NCI-H146 treated with DMSO at 0.1 percent for 48 hours (cell line): Measurements from ENCODE around the gene TNFRSF12A.
A peak's percentile ranks its signal among the peaks of the same experiment; 100 is the strongest.

Experiments
- DNase-seq: peaks from one replicate; lab custom pipeline; 2025; ENCODE audit not compliant: unreplicated experiment; lab: John Stamatoyannopoulos, UW

Gene TNFRSF12A

DNA sequence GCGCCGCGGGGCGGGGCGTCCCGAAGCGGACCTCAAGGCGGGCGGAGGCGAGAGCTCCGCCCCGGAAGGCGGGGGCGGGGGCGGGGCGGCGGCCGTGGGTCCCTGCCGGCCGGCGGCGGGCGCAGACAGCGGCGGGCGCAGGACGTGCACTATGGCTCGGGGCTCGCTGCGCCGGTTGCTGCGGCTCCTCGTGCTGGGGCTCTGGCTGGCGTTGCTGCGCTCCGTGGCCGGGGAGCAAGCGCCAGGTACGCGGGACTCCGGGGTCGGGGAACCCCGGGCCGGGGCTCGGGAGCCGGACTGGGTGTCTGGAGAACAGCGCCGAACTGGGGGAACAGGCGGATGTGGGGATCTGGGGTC is at the start of gene TNFRSF12A:
Gene TNFRSF12A, plus strand, starts transcription at position 122 of the 357 bp plus-strand sequence. Its CDS starts 30 bp downstream, at position 152.
- peak; percentile 29 for DNase-seq

GRCh38 chr16:2970563-2970962 is 49.6 kb upstream of the TNFRSF12A start:
- DNase-seq = no peak

- no peak for DNase-seq
Observed at GRCh38 chr16:2971134-2971984, 48.8 kb upstream of the TNFRSF12A start.

DNA sequence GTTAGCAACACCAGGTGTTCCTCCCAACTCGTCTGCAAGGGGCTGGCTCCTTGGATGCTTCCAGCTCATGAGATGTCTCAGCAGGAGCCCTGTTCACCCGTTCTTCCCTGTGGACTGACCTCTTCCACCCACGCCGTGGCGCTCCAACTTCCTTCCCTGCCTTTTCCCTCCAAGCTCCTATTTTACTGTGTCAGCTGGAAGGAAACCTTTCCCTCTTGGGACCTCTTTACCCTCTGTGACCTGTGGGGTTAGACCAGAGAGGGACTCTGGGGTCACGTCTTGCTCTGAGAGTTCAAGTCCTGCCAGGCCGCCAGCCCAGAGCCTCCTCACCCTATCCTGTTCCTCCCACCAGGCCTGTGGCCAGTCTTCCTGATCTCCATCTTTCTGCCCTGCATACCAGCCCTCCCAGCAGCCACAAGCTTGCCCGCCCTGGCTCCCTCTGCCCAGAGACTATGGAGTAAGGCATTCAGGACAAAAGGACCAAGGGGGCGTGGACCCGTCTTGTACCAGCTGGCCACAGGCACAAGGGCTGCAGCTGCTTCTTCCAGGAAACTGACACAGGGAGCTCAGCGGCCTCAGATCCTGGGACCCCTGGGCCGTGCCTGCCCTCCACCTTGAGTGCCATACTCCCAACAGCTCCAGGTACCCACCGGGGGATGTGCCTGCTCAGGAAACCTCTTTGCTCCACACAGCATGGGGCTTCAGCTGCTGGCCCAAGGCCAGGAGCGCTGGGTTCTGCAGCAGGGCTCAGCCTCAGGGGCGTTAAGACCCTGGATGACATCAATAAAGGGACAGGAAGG is 48.0 kb upstream of the TNFRSF12A start:
- no peak for DNase-seq

DNA sequence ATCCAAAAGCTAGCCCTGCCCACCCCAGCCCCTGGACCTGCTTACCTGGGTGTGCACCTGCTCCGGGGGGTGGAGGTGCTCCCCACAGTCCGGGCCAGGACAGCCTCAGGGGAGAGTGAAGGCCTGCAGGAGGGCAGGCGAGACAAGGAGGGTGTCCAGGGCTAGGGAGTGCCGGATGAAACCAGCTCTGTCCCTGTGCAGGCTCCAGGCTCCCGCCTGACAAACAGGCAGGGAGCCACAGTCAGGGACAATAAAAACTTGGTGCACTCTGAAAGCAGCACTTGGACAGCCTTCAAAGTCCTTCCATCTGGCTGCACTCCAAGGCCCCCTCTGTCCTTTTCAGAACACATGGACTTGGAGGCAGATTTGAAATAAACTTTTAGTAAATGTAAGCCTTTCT is 47.1 kb upstream of the TNFRSF12A start:
- no peak for DNase-seq

DNA sequence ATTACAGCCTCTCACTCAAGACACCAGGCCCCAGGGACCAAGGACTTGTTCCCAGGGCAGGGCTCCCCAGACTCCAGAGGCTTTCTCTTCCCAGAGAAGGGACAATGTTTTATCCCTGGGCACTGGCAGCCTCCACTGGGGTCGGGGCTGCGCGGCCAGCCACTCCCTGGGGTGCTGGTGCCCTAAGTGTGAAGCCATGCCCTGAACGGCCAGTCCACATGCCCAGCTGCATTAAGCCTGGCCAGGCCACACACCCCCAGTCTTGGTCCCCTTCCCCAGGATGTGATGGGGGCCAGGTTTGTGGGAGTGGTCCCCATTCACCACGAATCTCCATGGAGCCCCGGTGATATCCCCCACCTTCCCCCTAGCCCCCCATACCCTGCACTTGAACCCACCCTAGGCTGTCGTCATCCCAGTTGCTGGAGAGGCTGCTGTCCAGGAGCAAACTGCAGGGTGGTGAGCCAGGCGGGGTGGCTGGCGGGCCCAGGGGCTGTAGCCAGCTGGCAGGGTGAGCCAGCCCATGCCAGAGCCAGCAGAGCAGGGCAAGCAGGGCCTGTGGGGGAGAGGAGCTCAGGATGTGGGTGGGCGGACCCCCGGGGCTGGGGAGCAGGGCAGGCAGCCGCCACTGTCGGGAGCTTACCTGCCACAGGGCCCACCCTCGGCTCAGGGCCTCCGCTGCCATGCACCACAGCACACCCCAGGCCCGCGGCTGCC is 46.4 kb upstream of the TNFRSF12A start:
- DNase-seq = no peak

DNA sequence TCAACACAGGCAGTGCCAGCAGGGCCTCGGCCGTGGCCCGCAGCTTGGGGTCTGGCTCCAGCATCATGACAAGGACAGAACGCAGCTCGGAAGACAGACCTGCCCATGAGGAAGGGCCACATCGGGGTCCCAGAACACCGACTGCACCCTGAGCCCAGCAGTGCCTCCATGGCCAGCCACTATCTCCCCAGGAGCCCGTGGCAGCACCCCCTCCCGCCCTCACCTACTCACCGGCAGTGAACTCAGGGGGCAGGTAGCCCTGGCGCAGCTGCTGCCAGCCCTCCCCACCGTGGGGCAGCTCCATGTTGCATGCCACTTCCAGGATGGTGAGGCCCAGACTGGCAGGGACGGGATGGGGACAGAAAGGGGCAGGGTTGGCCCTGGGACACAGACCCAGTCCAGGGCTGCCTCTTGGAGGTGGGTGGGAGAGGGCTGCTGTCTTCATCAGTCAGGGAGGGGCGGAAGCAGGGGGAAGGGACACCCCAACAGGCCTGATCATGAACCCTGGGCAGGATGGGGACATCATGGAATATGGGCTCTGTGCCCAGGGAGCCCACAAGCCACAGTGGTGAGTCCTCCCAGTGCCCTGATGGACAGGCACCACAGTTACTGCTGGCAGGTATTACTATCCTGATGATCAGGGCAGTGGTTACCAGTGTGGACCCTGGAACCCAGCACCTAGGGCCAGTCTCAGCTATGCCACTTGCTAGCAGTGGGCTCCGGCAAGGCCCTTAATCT is 45.7 kb upstream of the TNFRSF12A start:
- no peak for DNase-seq

DNA sequence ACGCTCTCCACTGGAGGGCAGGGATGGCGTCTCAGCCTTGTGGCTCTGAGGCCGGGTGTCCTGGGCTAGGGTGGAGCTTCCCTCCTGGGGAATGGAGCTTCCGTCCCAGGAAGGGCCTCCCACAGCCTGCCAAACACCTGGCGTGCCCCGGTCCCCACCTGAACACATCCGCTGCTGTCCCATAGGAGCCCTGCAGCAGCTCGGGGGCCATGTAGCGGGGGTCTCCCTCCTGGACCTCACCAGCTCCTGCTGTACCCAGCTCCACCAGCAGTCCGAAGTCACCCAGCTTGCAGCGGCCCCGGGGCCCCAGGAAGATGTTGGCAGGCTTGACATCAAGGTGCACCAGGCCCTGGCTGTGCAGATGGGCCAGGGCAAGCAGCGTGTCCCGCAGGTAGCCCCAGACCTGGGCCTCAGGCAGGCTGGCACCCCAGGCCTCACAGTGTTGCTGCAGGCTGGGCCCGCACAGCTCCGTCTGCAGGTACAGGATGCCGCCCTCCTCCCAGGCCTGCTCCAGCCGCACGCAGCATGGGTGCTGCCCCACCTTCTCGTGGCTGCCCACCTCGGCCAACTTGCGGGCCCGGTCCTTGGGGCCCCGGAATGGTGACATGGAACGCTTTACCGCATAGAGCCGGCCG is 44.9 kb upstream of the TNFRSF12A start:
- DNase-seq = no peak

DNA sequence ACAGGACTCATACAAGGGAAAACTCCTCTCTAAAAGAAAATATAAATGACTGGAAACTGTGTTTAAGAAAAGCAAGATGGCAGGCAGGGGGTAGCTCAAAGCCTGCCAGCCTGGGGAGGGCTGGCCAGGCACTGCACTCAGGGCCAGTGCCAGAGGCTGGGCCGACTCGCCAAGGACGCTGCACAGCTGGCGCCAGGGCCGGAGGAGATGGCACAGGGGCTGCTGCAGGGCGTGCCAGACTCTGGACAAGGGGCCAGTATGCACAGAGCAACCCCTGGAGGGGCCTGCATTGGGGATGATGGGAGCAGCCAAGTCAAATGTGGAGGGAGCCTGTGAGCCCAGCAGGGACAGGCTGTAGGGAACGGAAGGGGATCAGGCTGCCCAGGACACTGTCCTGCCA is 44.0 kb upstream of the TNFRSF12A start:
- DNase-seq = no peak

- no peak for DNase-seq
Observed at GRCh38 chr16:2976673-2977072, 43.5 kb upstream of the TNFRSF12A start.

DNA sequence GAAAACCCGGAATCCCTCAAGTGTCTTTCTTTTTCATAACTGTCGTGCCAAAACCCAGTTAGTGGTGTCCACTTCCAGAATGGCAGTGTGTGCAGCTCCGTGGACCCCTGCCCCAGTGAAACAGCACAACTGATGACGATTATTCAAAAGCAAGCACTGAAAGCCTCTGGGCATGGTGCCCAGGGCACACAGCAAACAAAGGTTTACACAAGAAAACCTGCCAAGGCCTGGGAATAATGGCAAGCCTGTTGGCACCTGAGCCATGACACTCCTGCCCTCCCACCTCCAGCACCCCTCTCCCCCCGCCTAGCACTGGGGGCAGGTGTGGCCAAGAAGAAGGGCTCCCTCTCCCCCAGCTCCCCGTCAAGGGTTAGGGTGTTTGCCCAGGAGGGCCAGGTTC is 42.7 kb upstream of the TNFRSF12A start:
- no peak for DNase-seq

- no peak for DNase-seq
Observed at GRCh38 chr16:2979669-2980226, 40.4 kb upstream of the TNFRSF12A start.

DNA sequence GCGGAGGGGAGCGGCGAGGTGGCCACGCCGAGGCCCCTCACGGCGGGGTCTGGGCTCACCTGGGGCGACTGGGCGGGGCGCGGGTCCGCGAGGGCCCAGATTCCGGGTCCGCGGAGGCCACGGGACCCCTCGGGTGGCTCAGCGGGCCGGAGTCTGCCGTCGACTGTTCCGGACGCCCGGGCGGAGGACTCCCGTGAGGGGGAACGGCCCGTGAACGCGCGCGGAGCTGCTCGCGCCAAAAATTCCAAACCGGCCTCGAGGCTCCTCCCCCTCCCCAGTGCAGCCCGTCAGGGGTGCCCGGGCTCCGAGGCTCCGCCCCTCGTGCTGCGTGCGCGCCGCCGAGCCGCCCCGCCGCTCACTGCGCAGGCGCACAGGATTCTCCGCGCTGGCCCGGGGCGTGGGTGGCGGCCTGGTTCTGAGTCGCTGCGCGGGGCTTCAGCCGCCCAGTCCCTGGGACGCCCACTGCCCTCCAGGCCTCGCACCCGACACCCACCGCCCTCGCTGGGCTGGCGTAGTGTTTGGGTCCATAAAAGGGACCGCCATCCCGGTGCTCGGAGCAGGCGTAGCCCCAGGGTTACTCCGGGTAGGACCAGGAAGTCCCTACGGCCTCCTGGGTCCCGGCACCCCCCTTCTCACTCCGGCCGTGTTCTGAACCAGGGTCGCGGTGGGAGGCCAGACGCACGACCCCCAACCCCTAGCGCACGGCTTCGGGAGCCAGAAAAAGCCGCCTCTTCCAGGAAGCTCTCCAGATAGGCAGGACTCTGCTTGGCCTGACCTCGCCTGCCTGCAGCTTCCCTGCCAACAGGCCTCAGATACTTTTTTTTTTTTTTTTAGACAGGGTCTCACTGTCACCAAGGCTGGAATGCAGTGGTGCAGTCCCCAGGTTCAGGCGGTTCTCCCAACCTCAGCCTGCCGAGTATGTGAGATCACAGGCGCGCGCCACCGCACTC is 39.7 kb upstream of the TNFRSF12A start, which contains the start of gene PKMYT1:
Gene PKMYT1, minus strand, starts transcription at position 220 of the 950 bp plus-strand sequence. CDS start 789 bp downstream, outside the sequence.
- DNase-seq = peak; percentile 70

GRCh38 chr16:2981177-2981898 is 38.8 kb upstream of the TNFRSF12A start:
- no peak for DNase-seq

DNA sequence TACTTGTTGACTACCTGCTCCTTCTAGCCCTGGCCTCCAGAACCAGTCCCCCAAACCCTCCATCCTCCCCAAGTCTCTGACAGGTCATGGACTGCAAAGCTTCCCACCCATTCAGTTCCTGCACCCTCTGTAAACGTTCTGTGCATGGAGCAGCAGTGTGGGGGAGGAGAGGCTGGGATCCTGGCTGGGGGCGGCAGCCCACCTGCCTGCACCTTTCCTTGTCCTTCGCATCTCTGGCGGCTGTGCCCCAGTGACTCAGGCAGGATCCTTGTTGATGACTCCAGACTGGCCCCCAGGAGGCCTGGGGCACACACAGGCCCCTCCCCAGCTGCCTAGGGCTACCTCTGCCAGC is 38.3 kb upstream of the TNFRSF12A start:
- no peak for DNase-seq

DNA sequence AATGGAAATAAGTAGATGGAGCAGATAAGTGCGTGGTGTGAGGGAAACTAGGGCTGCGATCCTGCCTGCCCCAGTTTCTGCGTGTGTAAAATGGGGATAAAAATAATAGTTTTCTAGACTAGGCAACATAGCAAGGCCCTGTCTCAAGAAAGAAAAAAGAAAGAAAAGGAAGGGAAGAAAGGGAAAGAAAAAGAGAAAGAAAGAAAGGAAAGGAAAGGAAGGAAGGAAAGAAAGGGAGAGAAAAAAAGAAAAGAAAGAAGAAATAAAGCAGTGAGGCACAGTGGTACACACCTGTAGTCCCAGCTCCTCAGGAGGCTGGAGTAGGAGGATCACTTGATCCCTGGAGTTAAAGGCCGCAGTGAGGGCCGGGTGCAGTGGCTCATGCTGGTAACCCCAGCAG is 37.8 kb upstream of the TNFRSF12A start:
- no peak for DNase-seq

DNA sequence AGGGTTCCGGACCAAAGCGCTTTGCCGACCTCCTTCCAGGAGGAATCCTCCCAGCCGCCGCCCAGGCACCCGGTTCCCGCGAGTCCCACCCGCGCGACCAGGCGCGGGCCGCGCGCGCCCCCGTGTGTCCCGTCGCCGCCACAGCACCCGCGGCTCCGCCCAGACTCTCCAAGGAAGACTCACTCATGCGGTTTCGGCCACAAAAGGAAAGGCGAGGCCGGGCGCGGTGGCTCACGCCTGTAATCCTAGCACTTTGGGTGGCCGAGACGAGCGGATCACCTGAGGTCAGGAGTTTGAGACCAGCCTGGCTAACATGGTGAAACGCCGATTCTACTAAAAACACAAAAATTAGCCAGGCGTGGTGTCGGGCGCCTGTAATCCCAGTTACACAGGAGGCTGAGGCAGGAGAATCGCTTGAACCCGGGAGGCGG is 36.4 kb upstream of the TNFRSF12A start:
- DNase-seq = peak; percentile 72

- no peak for DNase-seq
Observed at GRCh38 chr16:2985462-2985861, 34.7 kb upstream of the TNFRSF12A start.
